PC-9 (cell line): ENCODE results near the gene ZFHX3. TPM values are rescaled to one million over a fixed set of nuclear protein-coding genes. Genes with fewer than 3 reads are reported as not detected.
"Not testable (repeated sequence)": the region's sequence is repeated elsewhere in the genome, so short reads cannot be mapped to it uniquely, and the experiment has no call there.

Experiments used
- BruUV-seq: library from RNA; stranded (reverse); fragments of 400-500 nt; replicated peaks from 2 replicates; lab custom pipeline; 2021; lab: Mats Ljungman, UMichigan
- CTCF ChIA-PET: fragments of 300-600 bp; sonication (Branson Sonifier 250); formaldehyde crosslinking; loops from one replicate; lab custom pipeline; 2022; ENCODE audit warnings: antibody characterized with exemption; lab: Charles Lee
- POLR2A ChIA-PET: fragments of 300-600 bp; sonication (Branson Sonifier 250); formaldehyde crosslinking; loops from one replicate; lab custom pipeline; 2022; ENCODE audit warnings: antibody characterized with exemption; ENCODE audit not compliant: unreplicated experiment; lab: Charles Lee
- DNase-seq, 2 experiments: peaks; one replicate each; pipeline versions ENCODE4 v3.0.0 to v3.0.0-alpha.2; 2015 to 2022; ENCODE audit warnings: mixed read lengths in 1 of 2
- H2AFZ ChIP-seq: fragments of 200-600 bp; sonication (generic); 2 replicates; pipeline ENCODE4 v1.8.1; 2017; ENCODE audit warnings: antibody characterized with exemption
- H3F3A ChIP-seq: fragments of 200-600 bp; sonication (generic); 2 replicates; pipeline ENCODE4 v1.8.1; 2017; ENCODE audit warnings: antibody characterized with exemption, mild to moderate bottlenecking, low read depth; ENCODE audit not compliant: insufficient read depth
- H3K27ac ChIP-seq: fragments of 200-600 bp; sonication (generic); 2 replicates; pipeline ENCODE4 v1.6.1; 2016; ENCODE audit warnings: mixed run types
- H3K27me3 ChIP-seq: fragments of 200-600 bp; sonication (generic); 2 replicates; pipeline ENCODE4 v1.6.1; 2016; ENCODE audit warnings: low read depth, mixed run types; ENCODE audit not compliant: insufficient read depth
- H3K36me3 ChIP-seq: fragments of 200-600 bp; sonication (generic); 2 replicates; pipeline ENCODE4 v1.6.1; 2016; ENCODE audit warnings: low read depth, mixed run types
- H3K4me1 ChIP-seq: fragments of 200-600 bp; sonication (generic); replicated peaks from 2 replicates; pipeline ENCODE4 v1.6.1; 2016; ENCODE audit warnings: mixed run types; ENCODE audit not compliant: insufficient read depth
- H3K4me2 ChIP-seq: fragments of 200-600 bp; sonication (generic); 2 replicates; pipeline ENCODE4 v1.6.1; 2017; ENCODE audit warnings: mixed run types
- H3K4me3 ChIP-seq: fragments of 200-600 bp; sonication (generic); 2 replicates; pipeline ENCODE4 v1.6.1; 2016; ENCODE audit warnings: mixed run types
- H3K79me2 ChIP-seq: fragments of 200-600 bp; sonication (generic); 2 replicates; pipeline ENCODE4 v1.6.1; 2017; ENCODE audit warnings: low read depth, mixed run types
- H3K9me2 ChIP-seq: fragments of 200-600 bp; sonication (generic); 2 replicates; pipeline ENCODE4 v1.8.1; 2017; ENCODE audit warnings: mild to moderate bottlenecking; ENCODE audit not compliant: insufficient read depth
- H3K9me3 ChIP-seq: fragments of 200-600 bp; sonication (generic); 2 replicates; pipeline ENCODE4 v1.8.1; 2016; ENCODE audit warnings: low read depth; ENCODE audit not compliant: insufficient read depth
- H4K20me1 ChIP-seq: fragments of 200-600 bp; sonication (generic); 2 replicates; pipeline ENCODE4 v1.8.1; 2017; ENCODE audit not compliant: insufficient read depth
- CTCF ChIP-seq: fragments of 200-600 bp; sonication (generic); conservative IDR thresholded peaks from 2 replicates; pipeline ENCODE4 v1.6.1; 2017; ENCODE audit warnings: mixed run types, antibody characterized with exemption, mild to moderate bottlenecking, moderate library complexity
- EZH2 ChIP-seq: fragments of 200-600 bp; sonication (generic); IDR thresholded peaks from 2 replicates; pipeline ENCODE4 v1.8.0; 2017; ENCODE audit warnings: antibody characterized with exemption, low read depth
- intact Hi-C: fragments of 100-400 bp; cut with micrococcal nuclease; formaldehyde crosslinking; loops from one replicate; pipeline ENCODE4 v1.10.0; 2022; ENCODE audit not compliant: unreplicated experiment
- total RNA-seq: library from RNA; stranded (reverse); gene quantifications from 2 replicates; pipeline ENCODE4 v1.2.3, GENCODE V29; 2021

The ZFHX3 gene
- total RNA-seq, 1 experiment from 2014 or later, result 23.1 TPM

GRCh38 chr16:73076324-73076810, 28.4 kb upstream of the ZFHX3 start:
- DNase-seq, result no peak
- no peaks in the 10 kb centered on the region for H3K27me3 ChIP-seq
- no peaks in the 10 kb centered on the region for H3K36me3 ChIP-seq
- intact Hi-C loops, result no loop called here
- H4K20me1 ChIP-seq, result no peaks in the 10 kb centered on the region
- BruUV-seq, result no TSS peak
- POLR2A ChIA-PET, result no interaction called here
- no peak overlapping the region for H3K4me3 ChIP-seq
- no peak overlapping the region for H3K4me2 ChIP-seq
- H3K9me3 ChIP-seq, result no peaks in the 10 kb centered on the region
- H2AFZ ChIP-seq, result no peak overlapping the region
- H3K79me2 ChIP-seq, result no peaks in the 10 kb centered on the region
- CTCF ChIA-PET, result interaction anchor here (0.5 kb wide), 1 partner anchor 114 kb away, joined by 3 read pairs; no protein-coding TSS in a partner anchor
- H3K9me2 ChIP-seq, result no peaks in the 10 kb centered on the region
- no peak for TF ChIP-seq CTCF
- TF ChIP-seq EZH2, result no peak
- no peak overlapping the region for H3K27ac ChIP-seq
- no peaks in the 10 kb centered on the region for H3F3A ChIP-seq
- peaks cover 5% of the 10 kb centered on the region; the same call in 1 of the 2 replicates for H3K4me1 ChIP-seq

- POLR2A ChIA-PET, result no interaction called here
- CTCF ChIA-PET, result no interaction called here
- no peak for TF ChIP-seq CTCF
- no peak for TF ChIP-seq EZH2
Measured at GRCh38 chr16:73074382-73074781, 26.5 kb upstream of the ZFHX3 start.

GRCh38 chr16:73072051-73072450, 24.1 kb upstream of the ZFHX3 start:
- intact Hi-C loops, result loop anchor here (5.0 kb wide), 1 partner anchor 105 kb away; no protein-coding TSS in a partner anchor
- H3F3A ChIP-seq, result peaks cover 24% of the 10 kb centered on the region
- H3K36me3 ChIP-seq, H3K9me2 ChIP-seq, H3K4me2 ChIP-seq, H3K79me2 ChIP-seq, DNase-seq, H2AFZ ChIP-seq, H3K27me3 ChIP-seq, H4K20me1 ChIP-seq, POLR2A ChIA-PET, BruUV-seq, H3K4me3 ChIP-seq, H3K27ac ChIP-seq, CTCF ChIA-PET, H3K9me3 ChIP-seq: not testable (repeated sequence)
- peaks cover 38% of the 10 kb centered on the region for H3K4me1 ChIP-seq

More at GRCh38 chr16:73074382-73074781, 26.5 kb upstream of the ZFHX3 start:
- Histone ChIP-seq H4K20me1 (no peaks in the 10 kb centered on the region), H3F3A (peaks cover 8% of the 10 kb centered on the region; the same call in 1 of the 2 replicates), H3K4me2 (no peak overlapping the region), H3K4me1 (peaks cover 20% of the 10 kb centered on the region), H3K4me3 (no peak overlapping the region), H3K9me3 (no peaks in the 10 kb centered on the region), H3K36me3 (no peaks in the 10 kb centered on the region), H3K27me3 (no peaks in the 10 kb centered on the region), H3K79me2 (no peaks in the 10 kb centered on the region), H3K9me2 (no peaks in the 10 kb centered on the region), H3K27ac (no peak overlapping the region), H2AFZ (no peak overlapping the region)
- intact Hi-C loops, result loop anchor here (5.0 kb wide), 1 partner anchor 103 kb away; no protein-coding TSS in a partner anchor
- DNase-seq, result no peak
- no TSS peak for BruUV-seq
